Body of pancreas (tissue), 4 donors: ENCODE data around the gene NRIP1.

Experiments
- CTCF ChIP-seq, 7 experiments: fragments of 450-650 bp in 4 of 7; fragments of 200-600 bp in 3 of 7; sonication (generic) in 3 of 7; IDR thresholded peaks; one replicate each; pipeline ENCODE4 v1.5.1; 2016 to 2019; ENCODE audit warnings: antibody characterized with exemption in 7 of 7
- POLR2A ChIP-seq, 3 donors: fragments of 450-650 bp; IDR thresholded peaks; one replicate each; pipeline ENCODE4 v1.6.1; 2016; ENCODE audit warnings: antibody characterized with exemption in 3 of 3, mild to moderate bottlenecking in 2 of 3

- no peak for TF ChIP-seq CTCF (IDR thresholded peaks at IDR 0.05)
- no peak for TF ChIP-seq POLR2A (IDR thresholded peaks at IDR 0.05)
Measured at GRCh38 chr21:14922980-14923379, 141.8 kb downstream of the NRIP1 start.
